ENCODE data around the gene ST6GAL1.

GRCh38 chr3:186955898-186956696 is 25.8 kb downstream of the ST6GAL1 start:
- TF ChIP-seq CTCF (IDR thresholded peaks at IDR 0.05): no peak
- no peak for TF ChIP-seq POLR2A (IDR thresholded peaks at IDR 0.05)
